HG03097 (cell line): Measurements from ENCODE around the gene CIB4.
"Not testable (repeated sequence)": the region's sequence is repeated elsewhere in the genome, so short reads cannot be mapped to it uniquely, and the experiment has no call there.

Source experiments
- ATAC-seq: cut with Tn5 transposase; IDR thresholded peaks from one replicate; pipeline ENCODE4 v1.9.1; 2021; ENCODE audit not compliant: unreplicated experiment, low FRiP score

The CIB4 gene

DNA sequence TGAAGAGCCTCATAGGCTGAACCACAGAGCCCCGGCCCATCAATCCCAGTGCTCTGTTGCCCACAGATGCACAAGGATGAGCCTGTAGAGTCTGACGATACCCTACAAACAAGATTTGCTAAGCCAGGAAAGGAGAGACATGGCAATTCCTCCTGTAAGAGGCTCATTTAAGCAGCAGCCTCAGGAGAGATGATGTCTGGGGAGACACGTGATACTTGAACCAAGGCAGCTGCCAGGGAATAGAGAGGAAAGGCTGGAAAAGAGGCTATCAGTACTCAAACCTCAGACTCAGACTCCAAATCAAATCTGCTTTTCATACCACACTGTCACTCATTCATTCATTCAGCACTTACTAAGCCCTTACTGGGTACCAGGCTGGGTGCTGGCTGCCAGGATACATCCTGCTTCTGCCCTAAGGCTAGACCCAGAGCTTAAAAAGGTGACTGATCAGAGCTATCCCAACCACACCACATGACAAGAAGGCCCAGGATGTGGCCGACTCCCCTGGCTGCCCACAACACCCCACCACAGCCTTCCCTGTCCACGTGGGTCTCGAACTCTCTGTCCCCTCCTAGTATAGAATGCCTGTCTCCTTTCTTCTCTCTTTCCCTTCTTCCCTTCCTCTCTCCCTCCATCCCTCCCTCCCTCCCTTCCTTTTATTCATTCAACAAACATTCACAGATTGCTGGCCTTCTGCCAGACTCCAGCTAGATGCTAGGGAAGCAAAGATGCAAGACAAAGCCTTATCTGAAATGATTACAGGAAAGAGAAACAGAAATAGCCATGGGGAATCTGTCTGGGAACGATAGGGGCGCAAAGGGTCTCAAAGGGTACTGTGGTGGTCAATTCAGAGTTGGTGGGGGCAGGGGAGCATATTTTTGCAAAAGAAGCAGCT, 27.9 kb upstream of the CIB4 start:
- ATAC-seq: no peak

GRCh38 chr2:26668041-26668440, 26.9 kb upstream of the CIB4 start:
- ATAC-seq: no peak

DNA sequence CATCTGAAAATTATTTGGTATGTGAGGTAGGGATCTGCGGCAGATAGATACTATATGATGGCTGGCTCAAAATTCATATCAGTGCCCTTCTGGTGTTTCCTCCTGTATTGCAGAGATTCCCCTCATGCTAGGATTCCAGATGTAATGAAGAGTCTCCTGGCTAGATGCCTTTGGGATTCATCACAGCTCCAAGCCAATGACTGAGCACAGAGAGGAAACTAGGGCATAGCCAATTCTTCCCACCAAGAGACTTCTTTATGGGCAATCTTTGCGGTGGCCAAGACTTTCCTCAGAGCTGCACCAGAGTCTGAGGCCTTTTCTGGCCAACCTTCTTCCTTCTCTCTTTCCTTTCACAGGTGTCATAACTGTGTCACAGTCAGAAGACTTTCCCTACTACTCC, 25.5 kb upstream of the CIB4 start:
- ATAC-seq: no peak

- not testable (repeated sequence) for ATAC-seq
Observed at GRCh38 chr2:26665296-26665695, 24.1 kb upstream of the CIB4 start.

DNA sequence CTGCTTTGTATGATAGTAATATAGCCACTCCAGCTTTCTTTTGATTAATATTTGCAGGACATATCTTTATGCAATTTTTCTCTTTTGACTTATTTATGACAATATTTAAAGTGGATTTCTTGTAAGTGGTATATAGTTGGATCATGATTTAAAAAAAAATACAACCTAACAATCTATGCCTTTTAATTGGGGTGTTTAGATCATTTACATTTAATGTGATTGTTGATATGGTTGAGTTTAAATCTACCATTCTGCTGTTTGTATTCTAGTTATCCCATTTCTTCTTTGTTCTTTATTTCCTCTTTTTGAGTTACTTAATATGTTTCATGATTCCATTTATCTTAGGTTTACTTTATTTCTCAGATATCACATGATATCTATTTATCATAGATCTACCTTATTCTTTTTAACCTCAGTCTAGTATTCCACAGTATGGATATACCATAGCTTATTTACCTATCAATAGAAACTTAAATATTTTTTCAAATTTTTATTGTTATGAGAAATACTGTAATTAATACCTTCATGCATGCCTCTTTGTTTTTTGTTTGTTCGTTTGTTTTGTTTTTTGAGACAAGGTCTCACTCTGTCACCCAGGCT, 19.3 kb upstream of the CIB4 start:
- no peak for ATAC-seq

GRCh38 chr2:26658691-26659346, 17.7 kb upstream of the CIB4 start:
- ATAC-seq: no peak

DNA sequence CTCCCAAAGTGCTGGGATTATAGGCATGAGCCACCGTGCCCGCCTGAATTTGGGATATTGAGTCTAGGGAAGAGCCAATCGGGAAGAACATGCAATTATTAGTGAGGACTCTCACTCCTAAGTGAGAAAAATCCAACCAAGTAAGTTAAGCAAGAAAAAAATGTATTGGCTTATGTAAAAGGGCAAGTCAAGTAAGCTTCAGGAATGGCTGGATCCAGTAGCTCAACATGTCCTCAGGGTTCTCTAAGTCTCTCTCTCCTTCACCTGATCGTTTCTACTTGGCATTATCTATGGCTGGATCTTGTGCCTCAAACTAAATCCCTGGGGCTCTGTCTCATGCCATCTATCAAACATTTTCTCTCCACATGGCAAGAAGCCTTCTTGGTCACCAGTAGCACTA, 16.1 kb upstream of the CIB4 start:
- no peak for ATAC-seq

DNA sequence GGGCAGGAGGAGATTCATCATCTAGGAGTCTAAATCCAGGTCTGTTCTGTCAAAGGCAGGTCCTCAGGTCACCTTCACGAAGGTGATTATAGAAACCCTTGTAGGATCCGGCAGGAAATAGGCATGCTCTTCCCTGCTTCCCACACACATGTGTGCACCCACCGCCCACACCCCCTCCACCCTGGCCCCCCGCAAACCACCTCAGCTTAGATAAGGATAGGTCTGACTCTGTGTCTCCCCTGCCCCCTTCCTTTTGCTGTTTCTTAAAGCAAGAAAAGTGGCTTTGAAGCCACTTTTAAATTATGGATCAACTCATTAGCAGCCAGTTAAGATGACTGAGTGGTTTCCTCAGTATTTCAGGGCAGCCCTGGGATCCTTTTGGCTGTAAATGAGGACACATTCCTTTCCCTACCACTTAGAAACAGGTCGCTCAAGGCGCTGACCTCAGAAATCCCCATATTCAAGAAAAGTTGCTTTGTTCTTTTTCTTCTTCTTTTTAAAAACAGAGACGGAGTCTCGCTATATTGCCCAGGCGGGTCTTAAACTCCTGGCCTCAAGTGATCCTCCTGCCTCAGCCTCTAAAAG, 14.5 kb upstream of the CIB4 start:
- ATAC-seq: no peak

GRCh38 chr2:26655120-26655519, 14.0 kb upstream of the CIB4 start:
- ATAC-seq: not testable (repeated sequence)

GRCh38 chr2:26654061-26654340, 12.8 kb upstream of the CIB4 start:
- ATAC-seq: no peak

- no peak for ATAC-seq
Observed at GRCh38 chr2:26653207-26654060, 12.3 kb upstream of the CIB4 start.

DNA sequence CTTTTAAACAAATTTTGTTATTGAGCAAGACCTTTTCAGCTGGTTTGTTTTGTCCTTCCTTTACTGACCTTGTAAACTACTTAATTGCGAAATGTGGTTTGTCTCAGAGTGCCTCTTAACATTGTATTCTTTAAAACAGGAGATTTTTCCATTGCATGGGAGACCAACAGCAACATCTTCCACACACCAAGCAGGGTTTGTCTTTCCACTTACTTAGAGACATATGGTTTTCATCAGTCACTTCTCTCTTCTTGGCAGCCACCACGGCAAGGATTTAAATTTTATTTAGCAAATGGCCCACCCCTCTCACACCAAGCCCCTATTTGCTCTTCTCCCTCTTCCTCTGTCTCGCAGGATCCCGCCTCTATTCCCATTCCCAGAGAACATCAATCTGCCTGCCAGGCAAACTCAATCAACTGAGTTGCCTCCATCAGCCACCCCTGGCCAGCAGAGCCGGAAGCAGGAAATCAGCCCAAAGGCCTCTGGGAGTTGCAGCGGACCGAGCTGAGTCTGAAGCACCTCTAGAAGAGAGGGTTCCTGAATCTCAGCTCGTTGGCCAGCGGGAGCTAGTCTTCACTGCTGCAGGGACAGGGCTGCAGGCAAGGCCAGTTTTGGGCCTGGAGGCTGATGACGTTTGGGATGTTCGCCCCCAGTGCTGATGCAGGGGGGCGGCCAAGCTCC, 11.3 kb upstream of the CIB4 start:
- ATAC-seq: no peak

- ATAC-seq: no peak
Observed at GRCh38 chr2:26651799-26652198, 10.6 kb upstream of the CIB4 start.

- no peak for ATAC-seq
Observed at GRCh38 chr2:26651470-26651771, 10.3 kb upstream of the CIB4 start.

GRCh38 chr2:26650713-26651469, 9.7 kb upstream of the CIB4 start:
- ATAC-seq: no peak

DNA sequence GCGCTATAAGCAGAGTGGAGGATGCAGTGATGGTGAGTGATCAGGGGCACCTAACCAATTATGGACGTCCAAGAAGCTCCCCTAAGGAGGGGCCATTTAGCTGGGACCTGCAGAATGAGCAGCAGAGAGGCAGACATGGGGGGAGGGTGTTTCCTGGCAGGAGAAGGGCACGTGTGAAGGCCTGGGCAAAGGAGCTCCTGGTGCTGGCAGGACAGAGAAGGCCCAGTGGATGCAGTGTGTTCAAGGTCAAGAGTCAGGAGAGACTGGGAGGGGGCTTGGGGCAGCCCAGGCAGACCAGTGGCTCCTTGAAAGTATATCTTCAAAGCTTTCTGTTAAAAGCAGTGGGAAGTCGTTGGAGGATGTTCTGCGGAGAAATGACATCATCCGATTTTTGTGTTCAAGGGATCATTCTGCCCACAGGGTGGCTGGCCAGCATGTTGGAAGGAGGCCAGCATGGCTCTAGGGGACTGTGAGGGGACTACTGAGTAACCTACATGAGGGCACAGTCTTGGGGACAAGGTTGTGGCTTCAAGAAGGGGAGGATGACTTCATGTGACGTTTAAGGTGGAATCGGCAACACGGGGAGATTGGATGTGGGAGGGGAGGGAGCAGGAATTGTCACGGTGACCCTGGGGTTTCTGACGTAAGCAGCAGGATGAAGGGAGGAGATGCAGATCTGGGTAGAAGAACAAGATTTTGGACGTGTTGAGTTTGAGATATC, 9.0 kb upstream of the CIB4 start:
- no peak for ATAC-seq

GRCh38 chr2:26649322-26649721, 8.2 kb upstream of the CIB4 start:
- ATAC-seq: no peak

DNA sequence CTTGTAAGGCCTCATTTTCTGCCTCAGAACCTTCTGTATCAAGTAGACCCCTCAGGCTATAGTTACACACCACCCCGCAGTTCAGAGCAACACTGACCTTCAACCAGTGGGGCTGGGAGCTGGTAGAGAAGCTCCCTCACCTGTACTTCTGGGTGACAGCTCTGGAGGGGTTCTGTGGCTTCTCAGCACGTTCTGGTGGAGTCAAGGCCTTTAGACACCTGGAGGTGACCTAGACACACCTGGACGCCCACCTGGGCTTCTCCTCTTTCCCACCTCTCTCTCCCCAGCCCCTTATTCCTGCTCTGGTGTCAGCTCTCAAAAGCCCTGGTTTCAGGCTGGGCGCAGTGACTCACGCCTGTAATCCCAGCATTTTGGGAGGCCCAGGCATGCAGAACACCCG, 7.3 kb upstream of the CIB4 start:
- ATAC-seq: no peak

- no peak for ATAC-seq
Observed at GRCh38 chr2:26647981-26648380, 6.8 kb upstream of the CIB4 start.
